WTC11 (cell line): ENCODE measurements around the gene AGBL4. TPM values are rescaled to one million over a fixed set of nuclear protein-coding genes. Genes with fewer than 3 reads are reported as not detected.

Experiments used
- ATAC-seq: fragments of 200-7000 bp; cut with Tn5 transposase; 2 replicates; pipeline ENCODE4 v1.10.0; 2021; ENCODE audit warnings: mild to moderate bottlenecking, moderate library complexity
- CTCF ChIA-PET: fragments of 300-600 bp; sonication (Branson Sonifier 250); formaldehyde crosslinking; loops from one replicate; lab custom pipeline; 2021; ENCODE audit warnings: antibody characterized with exemption; lab: Charles Lee
- POLR2A ChIA-PET: fragments of 350-600 bp; sonication (Branson Sonifier 250); formaldehyde crosslinking; loops from one replicate; lab custom pipeline; 2021; ENCODE audit warnings: antibody characterized with exemption; lab: Charles Lee
- DNase-seq: peaks from one replicate; pipeline ENCODE4 v3.0.0; 2021; ENCODE audit warnings: low spot score
- H3K27ac Mint-ChIP-seq: 2 replicates; pipeline ENCODE4 v1.8.0; 2021; ENCODE audit warnings: mixed read lengths
- H3K27me3 Mint-ChIP-seq: 2 replicates; pipeline ENCODE4 v1.8.0; 2021; ENCODE audit warnings: low read depth, mild to moderate bottlenecking, moderate library complexity, mixed read lengths
- H3K36me3 Mint-ChIP-seq: 2 replicates; pipeline ENCODE4 v1.8.0; 2021; ENCODE audit warnings: mixed read lengths
- H3K4me1 Mint-ChIP-seq: 2 replicates; pipeline ENCODE4 v1.8.0; 2022; ENCODE audit warnings: mixed read lengths
- H3K4me3 Mint-ChIP-seq: 2 replicates; pipeline ENCODE4 v1.8.0; 2021; ENCODE audit warnings: mild to moderate bottlenecking, moderate library complexity, mixed read lengths
- H3K9me3 Mint-ChIP-seq: 2 replicates; pipeline ENCODE4 v1.8.0; 2021; ENCODE audit warnings: mixed read lengths
- CREB1 ChIP-seq: sonication (generic); formaldehyde crosslinking; IDR thresholded peaks from 2 replicates; pipeline ENCODE4 v1.8.0; 2023; ENCODE audit warnings: mild to moderate bottlenecking, missing genetic modification reagents
- FOXK1 ChIP-seq: sonication (generic); formaldehyde crosslinking; IDR thresholded peaks from 2 replicates; pipeline ENCODE4 v1.8.0; 2022; ENCODE audit warnings: mild to moderate bottlenecking, moderate library complexity, missing genetic modification reagents
- HMGA2 ChIP-seq: fragments of 250-450 bp; sonication (Bioruptor Pico); IDR thresholded peaks from 2 replicates; pipeline ENCODE4 v1.4.0; 2021; ENCODE audit warnings: mild to moderate bottlenecking, moderate library complexity
- JUN ChIP-seq: sonication (generic); formaldehyde crosslinking; IDR thresholded peaks from 2 replicates; pipeline ENCODE4 v1.8.0; 2023; ENCODE audit warnings: mild to moderate bottlenecking, missing genetic modification reagents
- MYBL2 ChIP-seq: sonication (generic); formaldehyde crosslinking; IDR thresholded peaks from 2 replicates; pipeline ENCODE4 v1.8.1; 2023; ENCODE audit warnings: mild to moderate bottlenecking, moderate library complexity, missing genetic modification reagents
- NFE2L1 ChIP-seq: sonication (generic); formaldehyde crosslinking; IDR thresholded peaks from 2 replicates; pipeline ENCODE4 v1.8.1; 2023; ENCODE audit warnings: missing genetic modification reagents
- NR3C1 ChIP-seq: sonication (generic); formaldehyde crosslinking; conservative IDR thresholded peaks from 2 replicates; pipeline ENCODE4 v1.8.1; 2023; ENCODE audit warnings: low read depth, mild to moderate bottlenecking, missing genetic modification reagents
- RORB ChIP-seq: fragments of 250-450 bp; sonication (Bioruptor Pico); IDR thresholded peaks from 2 replicates; pipeline ENCODE4 v1.9.0; 2021; ENCODE audit warnings: mild to moderate bottlenecking
- TEAD1 ChIP-seq: sonication (generic); formaldehyde crosslinking; IDR thresholded peaks from 2 replicates; pipeline ENCODE4 v1.8.0; 2022; ENCODE audit warnings: mild to moderate bottlenecking, missing genetic modification reagents
- ZNF138 ChIP-seq: sonication (generic); formaldehyde crosslinking; conservative IDR thresholded peaks from 2 replicates; pipeline ENCODE4 v1.8.1; 2022; ENCODE audit warnings: mild to moderate bottlenecking, moderate library complexity, missing genetic modification reagents
- ZNF416 ChIP-seq: fragments of 250-450 bp; sonication (Bioruptor Pico); IDR thresholded peaks from 2 replicates; pipeline ENCODE4 v1.9.0; 2021; ENCODE audit warnings: mild to moderate bottlenecking, inconsistent platforms
- ZNF671 ChIP-seq: fragments of 250-450 bp; sonication (Bioruptor Pico); IDR thresholded peaks from 2 replicates; pipeline ENCODE4 v1.8.0; 2021; ENCODE audit warnings: mild to moderate bottlenecking
- total RNA-seq: library from RNA; stranded (reverse); gene quantifications from 3 replicates; pipeline ENCODE4 v1.2.3, GENCODE V29; 2021
- TF ChIP-seq, protein P1 (sequence below): sonication (generic); formaldehyde crosslinking; IDR thresholded peaks from 2 replicates; pipeline ENCODE4 v1.8.0; 2022; ENCODE audit warnings: mild to moderate bottlenecking, missing genetic modification reagents
- TF ChIP-seq, protein P2 (sequence below): sonication (generic); formaldehyde crosslinking; IDR thresholded peaks from 2 replicates; pipeline ENCODE4 v1.8.0; 2022; ENCODE audit warnings: missing genetic modification reagents
- TF ChIP-seq, protein P3 (sequence below): sonication (generic); formaldehyde crosslinking; IDR thresholded peaks from 2 replicates; pipeline ENCODE4 v1.8.1; 2022; ENCODE audit warnings: low read depth, missing genetic modification reagents, borderline replicate concordance
- TF ChIP-seq, protein P4 (sequence below): sonication (generic); formaldehyde crosslinking; IDR thresholded peaks from 2 replicates; pipeline ENCODE4 v1.8.0; 2022; ENCODE audit warnings: mild to moderate bottlenecking, missing genetic modification reagents
- TF ChIP-seq, protein P5 (sequence below): fragments of 250-450 bp; sonication (Bioruptor Pico); IDR thresholded peaks from 2 replicates; pipeline ENCODE4 v1.9.0; 2021; ENCODE audit warnings: mild to moderate bottlenecking
- TF ChIP-seq, protein P6 (sequence below): sonication (generic); formaldehyde crosslinking; IDR thresholded peaks from 2 replicates; pipeline ENCODE4 v1.8.1; 2023; ENCODE audit warnings: mild to moderate bottlenecking, missing genetic modification reagents
- TF ChIP-seq, protein P7 (sequence below): sonication (generic); formaldehyde crosslinking; IDR thresholded peaks from 2 replicates; pipeline ENCODE4 v1.8.0; 2023; ENCODE audit warnings: missing genetic modification reagents
- TF ChIP-seq, protein P8 (sequence below): sonication (generic); formaldehyde crosslinking; conservative IDR thresholded peaks from 2 replicates; pipeline ENCODE4 v1.8.1; 2023; ENCODE audit warnings: mild to moderate bottlenecking, low read depth, missing genetic modification reagents, moderate library complexity

Gene AGBL4
- total RNA-seq, 1 experiment from 2014 or later, result 0.87 TPM

DNA sequence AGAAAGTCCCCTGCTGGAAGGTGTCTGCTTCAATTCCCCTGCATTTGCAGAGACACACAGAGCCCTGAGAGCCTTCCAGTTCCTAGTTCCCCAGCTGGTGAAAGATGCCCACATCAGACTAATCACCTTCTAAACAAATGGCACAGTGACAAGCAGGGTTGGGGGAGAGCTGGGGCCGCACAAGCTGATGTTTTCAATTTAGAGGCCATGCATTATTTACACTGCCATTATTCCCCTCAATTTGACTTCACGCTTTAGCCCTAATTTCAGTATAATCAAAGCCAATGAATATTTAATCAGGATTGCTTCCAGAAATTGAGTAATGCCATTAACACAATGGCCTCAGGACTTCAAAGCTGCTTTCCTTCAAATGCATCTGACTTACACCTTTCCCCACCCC lies 1328.6 kb downstream of the AGBL4 start:
- Mint-ChIP-seq H3K4me3 (no peak overlapping the region), H3K4me1 (peaks cover 7% of the 10 kb centered on the region)
- ATAC-seq, result no peak
- CTCF ChIA-PET, result interaction anchor here (1.6 to 7.3 kb wide), 3 partner anchors 17 to 122 kb away, joined by 4 to 82 read pairs (median 65); no protein-coding TSS in a partner anchor
- TF ChIP-seq, protein P1, sequence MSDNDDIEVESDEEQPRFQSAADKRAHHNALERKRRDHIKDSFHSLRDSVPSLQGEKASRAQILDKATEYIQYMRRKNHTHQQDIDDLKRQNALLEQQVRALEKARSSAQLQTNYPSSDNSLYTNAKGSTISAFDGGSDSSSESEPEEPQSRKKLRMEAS (CRISPR knock-in tag), result no peak
- TF ChIP-seq HMGA2 (CRISPR knock-in tag), result no peak
- TF ChIP-seq ZNF138 (CRISPR knock-in tag), result no peak
- no peak for TF ChIP-seq ZNF416
- TF ChIP-seq, protein P2, sequence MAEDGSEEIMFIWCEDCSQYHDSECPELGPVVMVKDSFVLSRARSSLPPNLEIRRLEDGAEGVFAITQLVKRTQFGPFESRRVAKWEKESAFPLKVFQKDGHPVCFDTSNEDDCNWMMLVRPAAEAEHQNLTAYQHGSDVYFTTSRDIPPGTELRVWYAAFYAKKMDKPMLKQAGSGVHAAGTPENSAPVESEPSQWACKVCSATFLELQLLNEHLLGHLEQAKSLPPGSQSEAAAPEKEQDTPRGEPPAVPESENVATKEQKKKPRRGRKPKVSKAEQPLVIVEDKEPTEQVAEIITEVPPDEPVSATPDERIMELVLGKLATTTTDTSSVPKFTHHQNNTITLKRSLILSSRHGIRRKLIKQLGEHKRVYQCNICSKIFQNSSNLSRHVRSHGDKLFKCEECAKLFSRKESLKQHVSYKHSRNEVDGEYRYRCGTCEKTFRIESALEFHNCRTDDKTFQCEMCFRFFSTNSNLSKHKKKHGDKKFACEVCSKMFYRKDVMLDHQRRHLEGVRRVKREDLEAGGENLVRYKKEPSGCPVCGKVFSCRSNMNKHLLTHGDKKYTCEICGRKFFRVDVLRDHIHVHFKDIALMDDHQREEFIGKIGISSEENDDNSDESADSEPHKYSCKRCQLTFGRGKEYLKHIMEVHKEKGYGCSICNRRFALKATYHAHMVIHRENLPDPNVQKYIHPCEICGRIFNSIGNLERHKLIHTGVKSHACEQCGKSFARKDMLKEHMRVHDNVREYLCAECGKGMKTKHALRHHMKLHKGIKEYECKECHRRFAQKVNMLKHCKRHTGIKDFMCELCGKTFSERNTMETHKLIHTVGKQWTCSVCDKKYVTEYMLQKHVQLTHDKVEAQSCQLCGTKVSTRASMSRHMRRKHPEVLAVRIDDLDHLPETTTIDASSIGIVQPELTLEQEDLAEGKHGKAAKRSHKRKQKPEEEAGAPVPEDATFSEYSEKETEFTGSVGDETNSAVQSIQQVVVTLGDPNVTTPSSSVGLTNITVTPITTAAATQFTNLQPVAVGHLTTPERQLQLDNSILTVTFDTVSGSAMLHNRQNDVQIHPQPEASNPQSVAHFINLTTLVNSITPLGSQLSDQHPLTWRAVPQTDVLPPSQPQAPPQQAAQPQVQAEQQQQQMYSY (CRISPR knock-in tag), result no peak
- TF ChIP-seq MYBL2, result no peak
- no peak for TF ChIP-seq ZNF671 (CRISPR knock-in tag)
- TF ChIP-seq, protein P3, sequence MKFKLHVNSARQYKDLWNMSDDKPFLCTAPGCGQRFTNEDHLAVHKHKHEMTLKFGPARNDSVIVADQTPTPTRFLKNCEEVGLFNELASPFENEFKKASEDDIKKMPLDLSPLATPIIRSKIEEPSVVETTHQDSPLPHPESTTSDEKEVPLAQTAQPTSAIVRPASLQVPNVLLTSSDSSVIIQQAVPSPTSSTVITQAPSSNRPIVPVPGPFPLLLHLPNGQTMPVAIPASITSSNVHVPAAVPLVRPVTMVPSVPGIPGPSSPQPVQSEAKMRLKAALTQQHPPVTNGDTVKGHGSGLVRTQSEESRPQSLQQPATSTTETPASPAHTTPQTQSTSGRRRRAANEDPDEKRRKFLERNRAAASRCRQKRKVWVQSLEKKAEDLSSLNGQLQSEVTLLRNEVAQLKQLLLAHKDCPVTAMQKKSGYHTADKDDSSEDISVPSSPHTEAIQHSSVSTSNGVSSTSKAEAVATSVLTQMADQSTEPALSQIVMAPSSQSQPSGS (CRISPR knock-in tag), result no peak
- TF ChIP-seq, protein P4, sequence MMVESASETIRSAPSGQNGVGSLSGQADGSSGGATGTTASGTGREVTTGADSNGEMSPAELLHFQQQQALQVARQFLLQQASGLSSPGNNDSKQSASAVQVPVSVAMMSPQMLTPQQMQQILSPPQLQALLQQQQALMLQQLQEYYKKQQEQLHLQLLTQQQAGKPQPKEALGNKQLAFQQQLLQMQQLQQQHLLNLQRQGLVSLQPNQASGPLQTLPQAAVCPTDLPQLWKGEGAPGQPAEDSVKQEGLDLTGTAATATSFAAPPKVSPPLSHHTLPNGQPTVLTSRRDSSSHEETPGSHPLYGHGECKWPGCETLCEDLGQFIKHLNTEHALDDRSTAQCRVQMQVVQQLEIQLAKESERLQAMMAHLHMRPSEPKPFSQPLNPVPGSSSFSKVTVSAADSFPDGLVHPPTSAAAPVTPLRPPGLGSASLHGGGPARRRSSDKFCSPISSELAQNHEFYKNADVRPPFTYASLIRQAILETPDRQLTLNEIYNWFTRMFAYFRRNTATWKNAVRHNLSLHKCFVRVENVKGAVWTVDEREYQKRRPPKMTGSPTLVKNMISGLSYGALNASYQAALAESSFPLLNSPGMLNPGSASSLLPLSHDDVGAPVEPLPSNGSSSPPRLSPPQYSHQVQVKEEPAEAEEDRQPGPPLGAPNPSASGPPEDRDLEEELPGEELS (CRISPR knock-in tag), result no peak
- TF ChIP-seq, protein P5, sequence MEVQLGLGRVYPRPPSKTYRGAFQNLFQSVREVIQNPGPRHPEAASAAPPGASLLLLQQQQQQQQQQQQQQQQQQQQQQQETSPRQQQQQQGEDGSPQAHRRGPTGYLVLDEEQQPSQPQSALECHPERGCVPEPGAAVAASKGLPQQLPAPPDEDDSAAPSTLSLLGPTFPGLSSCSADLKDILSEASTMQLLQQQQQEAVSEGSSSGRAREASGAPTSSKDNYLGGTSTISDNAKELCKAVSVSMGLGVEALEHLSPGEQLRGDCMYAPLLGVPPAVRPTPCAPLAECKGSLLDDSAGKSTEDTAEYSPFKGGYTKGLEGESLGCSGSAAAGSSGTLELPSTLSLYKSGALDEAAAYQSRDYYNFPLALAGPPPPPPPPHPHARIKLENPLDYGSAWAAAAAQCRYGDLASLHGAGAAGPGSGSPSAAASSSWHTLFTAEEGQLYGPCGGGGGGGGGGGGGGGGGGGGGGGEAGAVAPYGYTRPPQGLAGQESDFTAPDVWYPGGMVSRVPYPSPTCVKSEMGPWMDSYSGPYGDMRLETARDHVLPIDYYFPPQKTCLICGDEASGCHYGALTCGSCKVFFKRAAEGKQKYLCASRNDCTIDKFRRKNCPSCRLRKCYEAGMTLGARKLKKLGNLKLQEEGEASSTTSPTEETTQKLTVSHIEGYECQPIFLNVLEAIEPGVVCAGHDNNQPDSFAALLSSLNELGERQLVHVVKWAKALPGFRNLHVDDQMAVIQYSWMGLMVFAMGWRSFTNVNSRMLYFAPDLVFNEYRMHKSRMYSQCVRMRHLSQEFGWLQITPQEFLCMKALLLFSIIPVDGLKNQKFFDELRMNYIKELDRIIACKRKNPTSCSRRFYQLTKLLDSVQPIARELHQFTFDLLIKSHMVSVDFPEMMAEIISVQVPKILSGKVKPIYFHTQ (CRISPR knock-in tag), result no peak
- TF ChIP-seq RORB (CRISPR knock-in tag), result no peak
- TF ChIP-seq, all 79 proteins: peak for 0
- no peak for DNase-seq
- Mint-ChIP-seq H3K9me3 (no peaks in the 10 kb centered on the region), H3K27ac (no peak overlapping the region), H3K36me3 (no peaks in the 10 kb centered on the region), H3K27me3 (no peaks in the 10 kb centered on the region)
- POLR2A ChIA-PET, result no interaction called here

DNA sequence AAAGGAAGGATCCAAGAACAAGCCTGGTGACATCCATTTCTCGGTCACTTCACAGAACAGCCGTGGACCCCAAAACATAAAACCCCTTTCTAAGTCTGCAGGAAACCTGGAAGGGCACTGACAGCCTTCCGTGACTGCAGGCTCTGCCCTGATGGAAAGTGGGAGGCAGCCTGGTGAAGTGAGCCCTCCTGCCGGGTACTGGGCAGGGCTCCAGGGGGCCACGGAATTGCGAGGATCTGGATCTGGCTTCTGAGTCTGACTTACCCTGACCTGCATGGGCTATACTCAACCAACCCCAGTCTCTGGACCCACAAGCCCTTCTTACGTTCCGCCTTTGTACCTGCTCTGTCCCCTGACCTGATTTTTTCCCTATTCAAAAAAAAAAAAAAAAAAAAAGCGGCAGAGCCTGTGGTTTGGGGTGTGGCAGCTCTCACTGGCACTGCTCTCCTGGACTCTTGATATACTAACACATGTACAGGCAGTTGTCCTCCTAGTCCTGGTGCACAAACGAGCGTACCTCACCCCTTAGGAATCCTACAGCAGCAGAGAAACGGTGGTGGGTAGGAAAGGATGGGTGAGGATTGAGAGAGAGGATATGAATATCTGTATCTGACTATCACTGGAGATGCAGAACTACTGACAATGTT lies 1330.0 kb downstream of the AGBL4 start:
- ChIA-PET POLR2A (no interaction called here), CTCF (interaction anchor here (0.7 to 7.3 kb wide), 4 partner anchors 15 to 121 kb away, joined by 4 to 82 read pairs (median 41); no protein-coding TSS in a partner anchor)
- peaks cover 7% of the 10 kb centered on the region for H3K4me1 Mint-ChIP-seq
- no peak overlapping the region for H3K4me3 Mint-ChIP-seq
- no peaks in the 10 kb centered on the region for H3K36me3 Mint-ChIP-seq
- H3K27me3 Mint-ChIP-seq, result no peaks in the 10 kb centered on the region; the same call in 1 of the 2 replicates
- DNase-seq, result no peak
- no peaks in the 10 kb centered on the region for H3K9me3 Mint-ChIP-seq
- no peak overlapping the region for H3K27ac Mint-ChIP-seq
- ATAC-seq, result no peak
- TF ChIP-seq TEAD1 (CRISPR knock-in tag) (no peak), FOXK1 (no peak), CREB1 (CRISPR knock-in tag) (no peak), JUN (CRISPR knock-in tag) (no peak), NR3C1 (no peak), NFE2L1 (no peak)
- TF ChIP-seq, protein P6, sequence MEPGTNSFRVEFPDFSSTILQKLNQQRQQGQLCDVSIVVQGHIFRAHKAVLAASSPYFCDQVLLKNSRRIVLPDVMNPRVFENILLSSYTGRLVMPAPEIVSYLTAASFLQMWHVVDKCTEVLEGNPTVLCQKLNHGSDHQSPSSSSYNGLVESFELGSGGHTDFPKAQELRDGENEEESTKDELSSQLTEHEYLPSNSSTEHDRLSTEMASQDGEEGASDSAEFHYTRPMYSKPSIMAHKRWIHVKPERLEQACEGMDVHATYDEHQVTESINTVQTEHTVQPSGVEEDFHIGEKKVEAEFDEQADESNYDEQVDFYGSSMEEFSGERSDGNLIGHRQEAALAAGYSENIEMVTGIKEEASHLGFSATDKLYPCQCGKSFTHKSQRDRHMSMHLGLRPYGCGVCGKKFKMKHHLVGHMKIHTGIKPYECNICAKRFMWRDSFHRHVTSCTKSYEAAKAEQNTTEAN (CRISPR knock-in tag), result no peak
- TF ChIP-seq, protein P7, sequence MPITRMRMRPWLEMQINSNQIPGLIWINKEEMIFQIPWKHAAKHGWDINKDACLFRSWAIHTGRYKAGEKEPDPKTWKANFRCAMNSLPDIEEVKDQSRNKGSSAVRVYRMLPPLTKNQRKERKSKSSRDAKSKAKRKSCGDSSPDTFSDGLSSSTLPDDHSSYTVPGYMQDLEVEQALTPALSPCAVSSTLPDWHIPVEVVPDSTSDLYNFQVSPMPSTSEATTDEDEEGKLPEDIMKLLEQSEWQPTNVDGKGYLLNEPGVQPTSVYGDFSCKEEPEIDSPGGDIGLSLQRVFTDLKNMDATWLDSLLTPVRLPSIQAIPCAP, result no peak
- TF ChIP-seq, protein P8, sequence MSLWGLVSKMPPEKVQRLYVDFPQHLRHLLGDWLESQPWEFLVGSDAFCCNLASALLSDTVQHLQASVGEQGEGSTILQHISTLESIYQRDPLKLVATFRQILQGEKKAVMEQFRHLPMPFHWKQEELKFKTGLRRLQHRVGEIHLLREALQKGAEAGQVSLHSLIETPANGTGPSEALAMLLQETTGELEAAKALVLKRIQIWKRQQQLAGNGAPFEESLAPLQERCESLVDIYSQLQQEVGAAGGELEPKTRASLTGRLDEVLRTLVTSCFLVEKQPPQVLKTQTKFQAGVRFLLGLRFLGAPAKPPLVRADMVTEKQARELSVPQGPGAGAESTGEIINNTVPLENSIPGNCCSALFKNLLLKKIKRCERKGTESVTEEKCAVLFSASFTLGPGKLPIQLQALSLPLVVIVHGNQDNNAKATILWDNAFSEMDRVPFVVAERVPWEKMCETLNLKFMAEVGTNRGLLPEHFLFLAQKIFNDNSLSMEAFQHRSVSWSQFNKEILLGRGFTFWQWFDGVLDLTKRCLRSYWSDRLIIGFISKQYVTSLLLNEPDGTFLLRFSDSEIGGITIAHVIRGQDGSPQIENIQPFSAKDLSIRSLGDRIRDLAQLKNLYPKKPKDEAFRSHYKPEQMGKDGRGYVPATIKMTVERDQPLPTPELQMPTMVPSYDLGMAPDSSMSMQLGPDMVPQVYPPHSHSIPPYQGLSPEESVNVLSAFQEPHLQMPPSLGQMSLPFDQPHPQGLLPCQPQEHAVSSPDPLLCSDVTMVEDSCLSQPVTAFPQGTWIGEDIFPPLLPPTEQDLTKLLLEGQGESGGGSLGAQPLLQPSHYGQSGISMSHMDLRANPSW (CRISPR knock-in tag), result no peak
